ENCODE measurements around the gene VCL.
A peak's percentile ranks its signal among the peaks of the same experiment; 100 is the strongest.
"Not testable (repeated sequence)": the region's sequence is repeated elsewhere in the genome, so short reads cannot be mapped to it uniquely, and the experiment has no call there.

Gene VCL

DNA sequence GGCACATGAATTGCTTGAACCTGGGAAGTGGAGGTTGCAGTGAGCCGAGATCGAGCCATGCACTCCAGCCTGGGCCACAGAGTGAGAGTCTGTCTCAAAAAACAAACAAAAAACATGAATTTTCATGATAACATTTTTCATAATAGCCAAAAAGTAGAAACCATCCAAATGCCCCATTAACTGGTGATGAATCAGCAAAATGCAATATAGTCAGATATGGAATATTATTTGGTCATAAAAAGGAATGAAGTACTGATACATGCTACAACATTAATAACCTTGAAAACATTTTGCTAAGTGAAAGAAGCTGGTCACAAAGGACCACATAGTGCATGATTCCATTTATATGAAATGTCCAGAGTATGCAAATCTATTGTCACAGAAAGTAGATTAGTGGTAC, 24.5 kb upstream of the VCL start:
- DNase-seq = no peak

DNA sequence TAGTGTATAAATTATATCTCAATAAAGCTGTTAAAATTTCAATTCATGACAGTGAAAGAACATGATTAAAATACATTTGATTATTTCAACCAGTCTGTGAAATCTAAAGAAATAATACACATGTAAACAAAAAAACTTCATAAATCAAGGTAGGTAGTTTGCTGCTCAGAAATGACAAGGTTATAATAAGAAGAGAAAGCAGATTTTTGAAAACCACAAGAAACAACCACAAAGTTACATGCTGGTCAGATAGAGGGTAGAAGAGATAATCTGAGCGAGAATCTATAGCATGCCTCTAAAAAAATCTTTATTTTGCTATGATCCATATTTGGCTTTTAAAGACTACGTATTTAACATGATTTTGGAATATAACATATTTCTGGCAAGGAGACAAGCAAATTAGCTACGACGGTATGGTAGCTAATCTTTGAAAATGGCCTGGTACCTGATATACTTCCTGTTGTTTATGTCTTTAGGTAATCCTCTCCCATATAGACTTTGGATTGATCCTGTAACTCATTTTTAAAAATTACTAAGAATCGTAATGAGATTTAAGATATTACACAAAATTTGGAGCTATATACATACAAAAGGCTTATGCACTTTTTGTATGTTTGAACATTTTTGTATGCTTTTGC, 23.5 kb upstream of the VCL start:
- DNase-seq = no peak

DNA sequence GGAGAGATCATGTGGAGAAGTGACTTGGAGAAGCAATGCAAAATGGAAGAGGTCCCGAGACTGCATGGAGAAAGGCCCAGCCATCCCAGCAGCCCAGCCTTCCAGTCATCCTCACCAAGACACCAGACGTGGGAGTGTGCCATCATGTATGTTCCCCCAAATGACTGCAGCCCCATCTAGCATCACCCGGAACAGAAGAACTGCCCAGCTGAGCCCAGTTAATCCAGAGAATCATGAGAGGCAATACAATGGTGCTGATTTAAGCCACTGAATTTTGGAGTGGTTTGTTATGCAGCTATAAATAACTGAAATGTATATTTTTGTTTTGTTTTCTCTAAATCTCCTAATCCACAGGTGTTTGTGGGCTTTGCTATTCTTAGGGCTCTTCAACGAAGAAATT, 22.5 kb upstream of the VCL start:
- DNase-seq = no peak

DNA sequence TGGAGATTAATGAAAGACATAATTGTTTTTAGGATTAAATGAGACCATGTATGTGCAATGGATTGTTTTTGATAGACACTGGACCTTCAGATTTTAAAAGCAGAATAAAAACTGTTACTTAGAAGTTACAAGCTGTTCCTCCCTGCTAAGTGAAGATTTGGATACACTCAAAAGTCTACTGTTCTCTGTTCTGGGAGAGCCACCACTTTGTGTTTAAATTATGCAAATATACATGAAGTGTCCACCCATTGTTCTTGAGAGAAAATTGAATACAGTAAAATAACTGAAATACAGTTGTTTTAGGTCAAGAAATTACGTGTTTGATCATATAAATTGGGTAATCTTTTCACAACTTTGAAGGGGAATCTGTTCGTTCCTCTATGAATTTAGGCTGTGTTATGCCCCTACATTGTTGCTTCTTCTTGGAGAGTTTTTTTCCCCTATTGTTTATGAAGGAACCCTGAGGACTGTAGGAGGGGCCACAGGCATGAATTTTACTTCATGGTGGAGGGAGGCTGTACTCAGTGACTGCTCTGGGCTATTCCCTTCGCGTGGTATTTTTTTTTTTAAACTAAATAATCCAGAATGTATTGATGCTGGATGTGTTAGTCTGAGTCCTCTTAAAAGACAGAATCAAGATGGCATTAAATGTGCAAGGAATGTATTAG, 18.6 kb upstream of the VCL start:
- no peak for DNase-seq

DNA sequence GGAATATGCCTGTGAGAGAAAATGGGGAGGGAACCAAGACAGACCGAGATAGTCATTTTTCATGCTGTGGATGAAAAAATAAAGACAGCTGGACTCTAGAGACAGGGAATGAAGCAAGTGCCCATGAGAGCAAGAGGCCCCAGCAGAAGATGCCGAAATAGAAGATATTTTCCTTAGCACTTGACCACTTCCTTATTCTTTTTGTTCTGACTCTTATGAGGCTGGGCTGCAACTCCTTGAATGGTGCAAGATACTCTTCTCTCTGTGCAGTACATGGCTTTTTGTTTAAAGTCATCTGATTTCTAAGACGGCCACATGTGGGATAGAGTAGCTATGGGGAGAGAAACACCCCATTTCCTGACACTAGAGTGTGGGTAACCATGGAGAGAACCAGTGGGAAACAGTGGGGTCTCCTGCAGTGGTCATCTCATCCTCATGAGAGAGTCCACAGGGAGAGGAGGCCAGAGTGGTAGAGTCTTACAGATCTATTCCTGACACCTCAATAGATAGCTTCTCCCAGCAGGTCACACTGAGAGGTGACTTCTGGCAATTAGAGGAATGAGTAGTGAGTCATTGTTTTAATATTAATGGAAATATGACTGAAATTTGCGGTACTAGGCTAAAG, 18.0 kb upstream of the VCL start:
- no peak for DNase-seq

DNA sequence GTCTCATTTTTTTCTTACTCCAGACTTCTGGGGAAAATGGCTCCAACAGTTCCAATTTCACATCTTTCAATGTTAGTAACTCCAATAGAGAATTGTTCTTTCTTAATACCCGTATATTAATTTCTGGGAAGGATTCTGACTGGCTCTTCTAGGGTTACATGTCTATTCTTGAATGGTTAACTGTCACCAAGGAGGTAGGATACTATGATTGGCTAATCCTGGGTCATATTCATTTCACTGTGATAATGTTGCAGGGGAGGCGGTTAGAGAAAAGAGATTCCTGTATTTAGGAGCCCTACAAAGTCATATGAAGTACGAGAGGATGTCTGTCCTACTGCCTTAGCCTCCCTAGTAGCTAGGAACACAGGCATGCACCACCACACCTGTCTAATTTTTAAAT, 16.1 kb upstream of the VCL start:
- no peak for DNase-seq

DNA sequence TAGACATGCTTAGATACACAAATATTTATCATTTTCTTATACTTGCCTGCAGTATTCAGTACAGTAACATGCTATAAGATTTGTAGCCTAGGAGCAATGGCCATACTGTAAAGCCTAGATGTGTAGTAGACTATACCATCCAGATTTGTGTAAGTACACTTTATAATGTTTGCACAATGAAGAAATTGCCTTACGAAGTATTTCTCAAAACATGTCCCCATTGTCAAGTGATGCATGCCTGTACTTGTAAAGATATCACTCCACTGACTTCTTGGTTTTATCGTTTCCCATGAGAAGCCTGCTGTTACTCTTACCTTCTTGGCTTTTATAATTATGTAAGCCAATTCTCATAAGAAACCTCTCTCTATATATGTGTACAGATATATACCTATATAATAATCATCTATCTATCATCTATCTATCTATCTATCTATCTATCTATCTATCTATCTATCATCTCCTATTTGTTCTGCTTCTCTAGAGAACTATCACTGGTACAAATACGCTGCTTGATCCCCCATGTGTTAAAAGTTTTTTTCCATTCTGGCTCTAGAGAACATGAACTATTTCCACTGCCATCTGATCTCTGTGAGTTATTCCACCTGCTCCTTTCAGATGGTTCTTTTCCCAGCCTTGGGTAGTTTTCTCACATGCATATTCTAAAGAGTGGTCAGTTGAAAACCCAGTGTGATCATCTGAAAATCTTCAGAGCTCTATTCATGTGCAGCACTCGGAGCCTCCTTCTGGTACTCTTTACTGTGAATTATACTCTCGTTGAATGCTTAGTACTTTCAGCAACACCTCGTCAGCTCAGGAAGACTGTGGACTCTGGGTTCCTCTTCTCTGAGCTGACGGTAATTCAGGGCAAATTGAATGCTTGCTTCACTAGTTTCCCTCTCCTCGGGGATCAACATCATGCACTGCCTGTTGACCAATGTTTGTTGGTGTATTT, 14.5 kb upstream of the VCL start:
- no peak for DNase-seq

DNA sequence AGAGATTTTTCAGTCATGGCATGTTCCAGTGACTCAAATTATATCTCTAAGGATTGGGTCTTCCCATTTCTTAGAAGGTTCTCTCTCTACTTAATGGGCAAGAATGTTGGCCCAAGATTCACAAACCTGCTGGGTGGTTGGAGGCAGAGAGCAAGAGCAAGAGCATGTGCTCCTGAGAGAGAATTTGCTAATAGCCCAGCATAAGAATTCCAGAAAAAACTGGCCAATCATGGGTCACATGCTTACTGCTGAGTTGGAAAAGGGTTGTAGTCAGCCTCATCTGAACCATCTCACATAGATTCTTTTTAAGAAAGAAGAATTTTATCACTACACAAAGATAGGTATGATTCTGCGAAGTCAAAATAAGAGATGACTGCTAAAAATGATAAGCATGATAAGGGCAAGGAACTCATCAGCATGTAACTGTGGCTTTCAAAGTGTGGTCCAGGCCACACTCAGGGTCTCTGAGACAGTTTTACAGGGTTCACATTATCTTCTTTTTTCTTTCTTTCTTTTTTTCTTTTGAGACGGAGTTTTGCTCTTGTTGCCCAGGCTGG, 8.2 kb upstream of the VCL start:
- DNase-seq = no peak

DNA sequence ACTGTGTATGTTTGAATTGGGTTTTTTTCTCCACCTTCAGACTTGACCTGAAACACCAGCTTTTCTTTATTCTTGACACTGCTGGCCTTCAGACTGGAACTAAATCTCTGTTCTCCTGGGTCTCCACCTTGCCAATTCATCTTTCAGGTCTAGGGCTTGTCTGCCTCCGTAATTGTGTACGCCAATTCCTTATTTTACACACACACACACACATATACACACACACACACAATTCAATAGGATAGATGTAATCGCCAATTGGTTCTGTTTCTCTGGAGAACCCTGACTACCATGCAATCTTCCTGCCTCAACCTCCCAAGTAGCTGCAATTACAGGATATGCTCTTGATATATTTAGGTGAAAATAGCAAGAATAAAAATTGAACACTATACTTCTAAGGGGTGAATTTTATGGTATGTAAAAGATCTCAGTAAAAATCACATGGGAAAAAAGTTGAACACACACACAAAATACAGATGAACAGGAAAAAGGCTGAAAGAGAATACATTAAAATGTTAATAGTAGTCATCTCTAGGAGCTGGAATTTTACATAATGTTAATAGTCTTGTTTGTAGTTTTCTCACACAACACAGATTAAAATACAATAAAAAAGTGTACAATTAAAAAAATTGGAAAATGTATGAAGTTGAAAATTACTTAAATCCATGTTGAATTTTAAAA, 6.6 kb upstream of the VCL start:
- DNase-seq = no peak

DNA sequence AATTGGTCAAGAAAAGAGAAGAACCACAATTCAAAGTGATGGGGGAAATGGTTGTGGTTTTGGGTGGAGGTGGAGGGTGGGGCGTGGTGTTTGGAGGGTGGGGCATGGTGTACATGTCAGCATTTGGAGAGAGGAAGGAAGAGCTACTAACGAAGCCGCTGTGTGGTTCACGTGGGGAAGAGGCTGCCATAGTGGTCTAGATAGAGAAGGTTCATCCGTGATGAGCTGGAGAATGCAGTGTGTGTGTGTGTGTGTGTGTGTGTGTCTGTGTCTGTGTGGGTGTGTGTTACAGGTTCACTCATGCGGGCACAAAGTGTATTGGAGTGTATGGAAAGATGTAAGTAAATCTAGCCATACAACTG, 6.1 kb upstream of the VCL start:
- DNase-seq = peak; percentile 44 to 69

DNA sequence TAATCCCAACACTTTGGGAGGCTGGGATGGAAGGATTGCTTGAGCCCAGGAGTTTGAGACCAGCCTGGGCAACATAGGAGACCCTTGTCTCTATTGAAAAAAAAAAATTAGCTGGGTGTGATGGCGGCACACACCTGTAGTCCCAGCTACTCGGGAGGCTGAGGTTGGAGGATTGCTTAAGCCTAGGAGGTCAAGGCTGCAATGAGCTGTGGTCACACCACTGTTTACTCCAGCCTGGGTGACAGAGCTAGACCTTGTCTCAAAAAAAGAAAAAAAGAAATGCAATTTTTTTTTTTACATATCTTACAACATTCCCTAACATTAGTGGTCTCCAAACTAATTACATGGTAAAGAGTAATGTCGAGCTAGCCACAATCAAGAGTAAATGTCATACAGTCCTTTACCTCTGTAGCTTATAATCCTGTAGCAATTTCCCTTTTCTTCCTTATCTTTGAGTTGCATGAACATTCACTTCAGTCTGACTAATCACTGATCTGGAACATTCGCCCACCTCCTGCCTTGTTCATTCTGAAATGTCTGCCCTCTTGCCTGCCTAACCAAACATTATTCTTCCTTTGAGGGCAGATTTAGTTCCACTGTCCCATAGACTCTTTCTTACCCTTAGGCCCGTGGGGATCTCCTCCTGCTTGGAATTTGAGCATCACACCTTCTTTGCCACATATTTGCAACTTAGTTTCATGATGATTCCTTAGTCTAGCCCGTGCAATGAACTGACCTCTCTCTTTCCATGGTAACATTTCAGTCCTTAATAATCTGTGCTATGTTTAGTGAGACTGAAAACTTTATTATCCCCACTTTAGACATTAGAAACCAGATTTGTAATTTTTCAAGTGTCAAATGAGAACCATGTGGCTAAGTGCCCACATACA, 4.8 kb upstream of the VCL start:
- no peak for DNase-seq

DNA sequence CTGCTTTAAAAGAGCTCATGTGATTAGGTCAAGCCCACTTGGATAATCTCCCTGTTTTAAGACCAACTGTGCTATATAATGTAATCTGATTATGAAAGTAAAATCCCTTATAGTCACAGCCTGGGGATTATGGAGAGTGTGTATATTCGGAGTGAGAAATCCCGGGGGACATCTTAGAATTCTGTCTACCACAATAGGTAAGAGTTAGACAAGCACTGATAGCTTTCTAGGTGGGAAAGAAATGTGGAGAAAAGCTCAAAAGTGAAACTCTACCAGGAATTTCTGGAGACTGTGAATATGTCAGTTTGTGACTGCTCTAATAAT, 2.9 kb upstream of the VCL start:
- no peak for DNase-seq

DNA sequence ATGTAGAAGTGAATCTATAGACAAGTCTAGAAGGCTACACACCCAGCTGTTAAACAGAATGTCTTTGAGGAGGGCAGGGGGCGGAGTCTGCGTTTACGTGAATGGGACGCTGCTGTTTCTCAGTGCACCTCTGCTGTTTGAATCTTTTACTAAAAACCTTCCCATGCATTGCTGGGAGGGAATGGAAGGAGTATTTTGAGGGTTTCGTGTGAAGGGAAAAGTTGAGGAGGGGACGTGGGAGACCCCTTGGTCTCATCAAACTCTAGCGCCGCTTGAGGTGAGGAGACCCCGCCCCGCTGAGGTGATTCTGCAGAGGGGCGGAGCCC, 492 bp upstream of the VCL start:
- DNase-seq = no peak

DNA sequence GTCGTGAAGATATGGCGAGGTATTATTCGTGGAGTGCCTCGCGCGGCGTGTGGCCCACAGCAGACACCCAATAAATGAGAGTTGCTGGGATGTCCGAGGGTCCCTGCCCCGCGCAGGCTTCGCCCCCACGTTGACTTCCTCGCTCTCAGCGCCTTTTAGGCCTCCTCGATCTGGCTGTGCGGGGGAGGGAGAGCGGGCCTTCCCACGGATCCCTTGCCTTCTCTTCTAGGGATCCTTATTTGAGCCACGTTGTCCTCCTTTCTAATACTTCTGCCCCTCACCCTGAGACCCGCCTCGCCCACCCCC, 660 bp downstream of the VCL start:
- DNase-seq = no peak

DNA sequence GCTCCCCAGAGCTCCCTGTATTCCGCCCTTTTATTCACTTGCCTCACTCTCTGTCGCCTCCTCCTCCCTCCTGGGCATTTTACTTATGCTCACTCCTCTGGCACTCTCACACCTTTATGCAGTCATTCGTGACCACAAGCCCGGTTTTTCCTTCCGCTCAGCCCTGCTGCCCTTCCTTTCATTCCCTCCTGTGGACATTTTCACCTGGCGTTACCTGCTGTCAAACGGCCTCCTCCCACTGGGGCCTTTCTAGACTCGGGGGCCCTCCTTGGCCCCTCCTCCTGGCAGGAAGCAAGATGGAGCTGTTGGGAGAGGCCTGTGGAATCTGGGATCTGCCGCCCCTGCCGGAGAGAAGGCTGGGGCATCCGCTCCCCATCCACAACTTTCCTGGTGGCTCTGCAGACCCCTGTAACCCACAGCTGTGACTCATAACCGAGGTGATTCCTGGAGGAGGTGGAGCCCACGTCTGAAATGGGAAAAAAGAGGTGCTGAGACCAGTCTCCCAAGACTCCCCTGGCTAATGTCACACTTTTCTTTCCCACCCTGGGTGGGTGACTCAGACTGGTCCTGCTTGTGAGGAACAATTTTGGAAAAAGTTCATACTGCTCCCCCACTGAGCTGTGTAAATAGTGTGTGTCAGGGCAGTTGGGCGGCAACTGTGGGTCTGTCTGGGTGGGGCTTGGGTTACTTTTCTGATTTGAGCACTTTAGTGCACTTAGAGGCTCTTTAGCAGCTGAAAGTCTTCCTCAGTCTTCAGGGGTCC, 1.2 kb downstream of the VCL start:
- DNase-seq = peak in 1 of 2 experiments; percentile 4

DNA sequence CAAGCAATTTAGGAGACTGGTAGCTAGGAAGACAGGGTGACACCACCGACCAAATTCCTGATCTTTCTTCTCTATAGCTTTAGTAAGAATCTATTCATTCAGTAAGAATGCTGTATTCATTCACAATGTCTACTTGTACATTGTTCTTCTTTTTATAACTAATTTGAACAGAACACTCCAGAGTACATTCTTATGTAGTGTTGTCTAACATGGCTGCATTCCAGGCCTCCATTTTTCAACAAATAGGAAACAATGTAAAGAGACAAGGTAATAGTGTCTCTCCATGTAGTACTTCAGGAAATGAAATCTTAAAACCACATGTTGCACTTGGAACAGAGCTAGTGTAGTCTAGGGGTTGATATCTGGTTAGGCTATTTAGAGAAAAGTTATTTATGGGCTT, 1.8 kb downstream of the VCL start:
- no peak for DNase-seq

DNA sequence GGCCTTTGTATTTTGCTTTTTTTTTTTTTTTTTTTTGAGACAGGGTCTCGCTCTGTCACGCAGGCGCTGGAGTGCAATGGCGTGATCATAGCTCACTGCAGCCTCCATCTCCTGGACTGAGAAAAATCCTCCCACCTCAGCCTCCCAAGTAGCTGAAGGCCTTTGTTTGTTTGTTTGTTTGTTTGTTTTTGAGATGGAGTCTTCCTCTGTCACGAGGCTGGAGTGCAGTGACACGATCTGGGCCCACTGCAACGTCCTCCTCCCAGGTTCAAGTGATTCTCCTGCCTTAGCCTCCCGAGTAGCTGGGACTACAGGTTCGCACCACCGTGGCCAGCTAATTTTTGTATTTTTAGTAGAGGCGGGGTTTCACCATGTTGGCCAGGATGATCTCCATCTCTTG, 2.3 kb downstream of the VCL start:
- not testable (repeated sequence) for DNase-seq

DNA sequence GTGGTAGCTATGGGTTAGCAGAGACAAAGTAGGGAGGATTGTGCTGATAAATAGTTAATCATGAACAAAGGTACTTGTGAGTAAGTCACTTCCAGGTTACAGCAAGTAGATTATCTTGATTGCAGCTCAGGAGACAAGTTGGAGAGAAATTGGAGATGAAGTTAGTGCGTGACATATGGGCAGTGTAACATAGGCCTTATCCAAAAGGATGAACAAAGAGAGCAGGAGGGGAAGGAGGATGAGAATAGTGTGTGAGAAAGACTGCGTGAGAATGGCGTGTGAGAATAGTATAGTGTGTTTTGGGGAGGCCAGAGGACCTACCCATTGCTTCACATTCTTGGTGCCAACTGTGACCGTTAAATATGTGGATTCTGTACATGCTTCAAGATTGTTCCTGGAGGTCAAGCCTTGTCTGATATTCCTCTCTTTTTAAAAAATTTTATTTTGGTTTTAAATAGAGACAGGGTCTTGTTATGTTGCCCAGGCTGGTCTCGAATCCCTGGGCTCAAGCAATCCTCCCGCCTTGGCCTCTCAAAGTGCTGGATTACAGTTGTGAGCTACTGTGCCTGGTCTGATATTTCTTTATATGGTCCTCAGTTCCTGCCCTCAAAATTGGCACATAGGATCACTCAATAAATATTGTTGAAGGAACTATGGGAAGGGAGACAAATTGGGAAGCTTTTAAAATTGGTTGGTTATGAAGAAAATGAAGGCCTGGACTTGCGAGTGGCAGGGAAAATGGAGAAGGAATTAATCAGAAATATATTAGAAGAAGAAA, 3.2 kb downstream of the VCL start:
- DNase-seq = no peak

DNA sequence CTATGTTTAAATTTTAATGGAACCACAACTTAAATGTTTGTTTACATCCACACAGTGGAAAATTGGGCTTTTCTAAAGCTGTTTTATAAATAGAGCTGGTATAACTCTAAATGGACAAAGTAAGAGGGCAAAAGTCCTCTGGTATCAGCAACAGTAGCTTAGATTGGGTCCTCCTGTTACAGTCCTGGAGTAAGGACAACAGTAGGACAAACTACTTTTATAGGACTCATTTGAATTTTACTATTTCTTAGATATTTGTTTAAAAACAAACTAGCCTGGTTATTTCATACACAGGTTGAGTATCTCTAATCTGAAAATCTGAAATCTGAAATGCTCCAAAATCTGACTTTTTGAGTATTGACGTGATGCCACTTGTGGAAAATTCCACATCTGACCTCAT, 8.4 kb downstream of the VCL start:
- no peak for DNase-seq

DNA sequence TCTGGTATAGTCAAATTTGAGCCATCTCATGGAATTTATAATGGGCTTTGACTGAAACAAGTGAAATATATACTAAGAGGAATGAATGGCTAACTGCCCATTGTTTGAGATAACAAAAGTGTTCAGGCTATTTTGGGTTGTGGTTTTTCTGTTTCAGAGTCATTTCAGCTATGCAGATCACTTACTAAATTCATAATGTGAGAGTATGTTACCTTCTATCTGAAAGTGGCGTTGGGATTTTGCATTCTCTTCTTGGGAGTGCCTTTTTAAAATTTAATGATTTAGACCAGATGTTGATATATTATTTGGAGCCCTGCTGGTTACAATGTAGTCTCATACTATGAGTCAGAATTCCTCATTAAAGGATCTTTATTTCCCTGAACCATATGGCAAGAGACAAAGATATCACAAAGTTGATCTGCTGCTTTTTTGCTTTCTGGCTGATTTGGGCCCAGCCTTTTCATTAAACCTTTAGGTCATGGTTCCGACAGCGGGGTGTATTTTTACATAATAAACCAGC, 10.4 kb downstream of the VCL start:
- DNase-seq = no peak

Measured in stimulated activated CD4-positive, alpha-beta T cell treated with anti-CD3 and anti-CD28 coated beads, Interleukin-4, amount 100 ng/mL, for 4 hours (primary cell).